ENCODE data around the gene TBC1D12. TPM values are rescaled to one million over a fixed set of nuclear protein-coding genes. Genes with fewer than 3 reads are reported as not detected.

Gene TBC1D12
- total RNA-seq (7.1 and 7.3 TPM in 2 replicates), polyA plus RNA-seq (2.9 and 3.2 TPM in 2 replicates), polyA minus RNA-seq (4.5 and 4.7 TPM in 2 replicates), Bru-seq, nascent RNA (percentile 65 among the genes with signal in this experiment), BruChase-seq, experiment 1, labeled RNA remaining after a 6-hour chase (percentile 56 among the genes with signal in this experiment), BruChase-seq, experiment 2, labeled RNA remaining after a 2-hour chase (percentile 61 among the genes with signal in this experiment)
- 2.7 and 3.0 TPM in 2 replicates for polyA plus RNA-seq (2011; cell fraction: cytosol; rRNA removed)
- 7.5 and 11.6 TPM in 2 replicates for polyA plus RNA-seq (2011; cell fraction: nucleus; rRNA removed)
- 4.1 and 4.4 TPM in 2 replicates for polyA plus RNA-seq (2012)
- polyA minus RNA-seq (2011; cell fraction: cytosol; rRNA and poly(A)+ RNA removed): 3.1 TPM
- 7.6 and 11.5 TPM in 2 replicates for polyA minus RNA-seq (2011; cell fraction: nucleus; rRNA and poly(A)+ RNA removed)
- long read RNA-seq, full-length matches to known transcripts: 3 of 9 reads
- long read RNA-seq, partial matches to known transcripts: 2 of 9 reads
- long read RNA-seq, other reads (novel, unspliced or antisense): 4 of 9 reads

DNA sequence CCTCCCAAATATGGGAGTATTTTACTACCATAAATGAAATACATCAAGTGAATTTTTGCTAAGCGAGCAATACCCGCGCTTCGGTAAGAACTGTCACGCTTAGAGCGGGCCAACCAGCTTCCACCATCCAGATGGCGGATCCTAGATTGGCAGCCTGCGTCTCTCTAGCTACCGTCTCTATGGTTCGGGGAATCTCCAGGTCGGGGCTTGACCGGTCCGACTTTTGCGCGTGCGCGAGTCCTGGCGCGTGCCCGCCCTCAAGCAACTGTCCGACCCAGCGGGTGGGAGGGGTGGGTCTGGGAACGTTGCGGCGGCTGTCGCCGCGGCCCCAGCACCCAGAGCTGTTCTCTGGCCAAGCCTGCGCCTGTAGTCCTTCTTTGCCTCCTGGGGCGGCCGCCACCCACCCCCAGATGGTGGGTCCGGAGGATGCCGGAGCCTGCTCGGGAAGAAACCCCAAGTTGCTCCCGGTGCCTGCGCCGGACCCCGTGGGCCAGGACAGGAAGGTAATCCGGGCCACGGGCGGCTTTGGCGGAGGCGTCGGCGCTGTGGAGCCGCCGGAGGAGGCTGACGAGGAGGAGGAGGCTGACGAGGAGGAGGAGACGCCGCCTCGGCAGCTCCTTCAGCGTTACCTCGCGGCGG is at the start of gene TBC1D12:
TBC1D12 (plus strand) TSS at position 338 of the 639 bp plus-strand sequence; CDS start at position 411, 73 bp downstream.
- H3K36me3 ChIP-seq (ENCODE audit: control insufficient read depth in 2 of 2, extremely low read depth in 1 of 2, insufficient read depth in 2 of 2, low read length in 2 of 2): no peaks in the 10 kb centered on the region
- ChIA-PET CTCF (interaction anchor here (0.8 to 4.9 kb wide), 11 partner anchors 8 to 148 kb away, joined by 3 to 63 read pairs (median 4); partner anchors contain the start of gene NOC3L), POLR2A (interaction anchor here (0.6 to 1.6 kb wide), 3 partner anchors 42 to 143 kb away, joined by 3 to 4 read pairs (median 3); partner anchors contain the start of gene HELLS)
- DNase-seq (ENCODE audit: low read depth, low spot score) (peak; percentile 96), FAIRE-seq (peak; percentile 94)
- peak within 1 kb of the TSS; percentile 71 to 95 (median 82) for H3K4me3 ChIP-seq (replicated peaks in 1 of 3; ENCODE audit: insufficient read depth in 1 of 3, low read depth in 1 of 3, low read length in 3 of 3)
- no peaks in the 10 kb centered on the region for H3K9me1 ChIP-seq (replicated peaks; ENCODE audit: control insufficient read depth, extremely low read depth, insufficient read depth, low read length)
- peak within 1 kb of the TSS; percentile 73 for H3K9ac ChIP-seq (replicated peaks; ENCODE audit: extremely low read depth, insufficient read depth, low read length)
- H3K9me3 ChIP-seq (replicated peaks; ENCODE audit: control insufficient read depth, insufficient read depth, low read length): no peaks in the 10 kb centered on the region
- H3K27me3 ChIP-seq (ENCODE audit: control insufficient read depth in 2 of 2, insufficient read depth in 2 of 2, low read length in 2 of 2): no peaks in the 10 kb centered on the region
- dilution Hi-C loops (cut with MboI; ENCODE audit: extremely low pct_ligation_motif_present, low sequenced_read_pairs): no loop called here
- H2AFZ ChIP-seq (ENCODE audit: low read depth, low read length): peak within 1 kb of the TSS; percentile 100
- H4K20me1 ChIP-seq (replicated peaks; ENCODE audit: control insufficient read depth, extremely low read depth, insufficient read depth, low read length): no peaks in the 10 kb centered on the region
- peak within 1 kb of the TSS; percentile 67 for H3K27ac ChIP-seq (ENCODE audit: insufficient read depth, low read depth, low read length)
- TF ChIP-seq GATA2 (IDR thresholded peaks at IDR 0.05; ENCODE audit: insufficient read depth, insufficient read length, low read depth, low read length) (no peak), EZH2 (IDR thresholded peaks at IDR 0.05; ENCODE audit: borderline replicate concordance, low read depth, low read length, severe bottlenecking) (no peak), POLR2A (IDR thresholded peaks at IDR 0.05; ENCODE audit: low read depth, low read length) (peak; percentile 83), FOS (IDR thresholded peaks at IDR 0.05; ENCODE audit: borderline replicate concordance, insufficient read depth, low read length) (no peak), MYC (IDR thresholded peaks at IDR 0.05; ENCODE audit: low read depth, low read length) (no peak), POLR2AphosphoS5 (IDR thresholded peaks at IDR 0.05; ENCODE audit: insufficient read depth, low read depth, low read length) (peak; percentile 67), JUN (IDR thresholded peaks at IDR 0.05; ENCODE audit: borderline replicate concordance, insufficient read depth, insufficient read length, low read depth) (no peak)
- TF ChIP-seq, protein P1, sequence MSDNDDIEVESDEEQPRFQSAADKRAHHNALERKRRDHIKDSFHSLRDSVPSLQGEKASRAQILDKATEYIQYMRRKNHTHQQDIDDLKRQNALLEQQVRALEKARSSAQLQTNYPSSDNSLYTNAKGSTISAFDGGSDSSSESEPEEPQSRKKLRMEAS (IDR thresholded peaks at IDR 0.05; ENCODE audit: insufficient read depth, insufficient read length): no peak
- TF ChIP-seq, protein P2, sequence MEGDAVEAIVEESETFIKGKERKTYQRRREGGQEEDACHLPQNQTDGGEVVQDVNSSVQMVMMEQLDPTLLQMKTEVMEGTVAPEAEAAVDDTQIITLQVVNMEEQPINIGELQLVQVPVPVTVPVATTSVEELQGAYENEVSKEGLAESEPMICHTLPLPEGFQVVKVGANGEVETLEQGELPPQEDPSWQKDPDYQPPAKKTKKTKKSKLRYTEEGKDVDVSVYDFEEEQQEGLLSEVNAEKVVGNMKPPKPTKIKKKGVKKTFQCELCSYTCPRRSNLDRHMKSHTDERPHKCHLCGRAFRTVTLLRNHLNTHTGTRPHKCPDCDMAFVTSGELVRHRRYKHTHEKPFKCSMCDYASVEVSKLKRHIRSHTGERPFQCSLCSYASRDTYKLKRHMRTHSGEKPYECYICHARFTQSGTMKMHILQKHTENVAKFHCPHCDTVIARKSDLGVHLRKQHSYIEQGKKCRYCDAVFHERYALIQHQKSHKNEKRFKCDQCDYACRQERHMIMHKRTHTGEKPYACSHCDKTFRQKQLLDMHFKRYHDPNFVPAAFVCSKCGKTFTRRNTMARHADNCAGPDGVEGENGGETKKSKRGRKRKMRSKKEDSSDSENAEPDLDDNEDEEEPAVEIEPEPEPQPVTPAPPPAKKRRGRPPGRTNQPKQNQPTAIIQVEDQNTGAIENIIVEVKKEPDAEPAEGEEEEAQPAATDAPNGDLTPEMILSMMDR (IDR thresholded peaks at IDR 0.05; ENCODE audit: extremely low read depth in 1 of 2, insufficient read depth in 1 of 2, low read depth in 1 of 2, low read length in 2 of 2): no peak
- peak within 1 kb of the TSS; percentile 97 for H3K4me2 ChIP-seq (ENCODE audit: insufficient read depth, low read length)
- intact Hi-C loops (cut with micrococcal nuclease): loop anchor here (1.0 kb wide), 1 partner anchor 40 kb away; the partner anchor contains the start of gene NOC3L
- BruUV-seq (replicated peaks): no TSS peak
- peaks cover 22% of the 10 kb centered on the region for H3K79me2 ChIP-seq (ENCODE audit: control insufficient read depth, insufficient read depth, low read length)
- H3K4me1 ChIP-seq (ENCODE audit: control insufficient read depth, extremely low read depth, insufficient read depth, low read length): peaks cover 3% of the 10 kb centered on the region

All from endothelial cell of umbilical vein (primary cell).